PC-3 (cell line): ENCODE measurements around the gene PDPK1. TPM values are rescaled to one million over a fixed set of nuclear protein-coding genes. Genes with fewer than 3 reads are reported as not detected.
"Not testable (repeated sequence)": the region's sequence is repeated elsewhere in the genome, so short reads cannot be mapped to it uniquely, and the experiment has no call there.

Source experiments
- ATAC-seq: fragments of 200-7000 bp; cut with Tn5 transposase; 2 replicates; pipeline ENCODE4 v1.9.1; 2020; ENCODE audit warnings: mild to moderate bottlenecking, moderate library complexity
- BruUV-seq: library from RNA; stranded (reverse); fragments of 400-500 nt; replicated peaks from 2 replicates; lab custom pipeline; 2021; lab: Mats Ljungman, UMichigan
- CTCF ChIA-PET: fragments of 300-600 bp; sonication (Branson Sonifier 250); formaldehyde crosslinking; loops from one replicate; lab custom pipeline; 2022; ENCODE audit warnings: antibody characterized with exemption; lab: Charles Lee
- POLR2A ChIA-PET: fragments of 300-600 bp; sonication (Branson Sonifier 250); formaldehyde crosslinking; loops from one replicate; lab custom pipeline; 2022; ENCODE audit warnings: antibody characterized with exemption; ENCODE audit not compliant: unreplicated experiment; lab: Charles Lee
- DNase-seq: peaks from one replicate; pipeline ENCODE4 v3.0.0-alpha.2; 2015
- H2AFZ ChIP-seq: fragments of 300-600 bp; sonication (generic); 2 replicates; pipeline ENCODE4 v1.6.0; 2016; ENCODE audit warnings: antibody characterized with exemption, low read length
- H3F3A ChIP-seq: fragments of 300-600 bp; sonication (generic); one replicate; pipeline ENCODE4 v1.6.0; 2017; ENCODE audit warnings: antibody characterized with exemption, low read length, control low read depth, mild to moderate bottlenecking; ENCODE audit not compliant: unreplicated experiment
- H3K27ac ChIP-seq: fragments of 300-600 bp; sonication (generic); 2 replicates; pipeline ENCODE4 v1.5.1; 2016; ENCODE audit warnings: mild to moderate bottlenecking, low read length
- H3K27me3 ChIP-seq: fragments of 300-600 bp; sonication (generic); 2 replicates; pipeline ENCODE4 v1.6.1; 2016; ENCODE audit warnings: low read length, mixed read lengths
- H3K36me3 ChIP-seq: fragments of 300-600 bp; sonication (generic); 2 replicates; pipeline ENCODE4 v1.6.1; 2016; ENCODE audit warnings: low read depth, mixed run types, low read length, mixed read lengths
- H3K4me1 ChIP-seq: fragments of 300-600 bp; sonication (generic); 2 replicates; pipeline ENCODE4 v1.5.1; 2016; ENCODE audit warnings: low read length; ENCODE audit not compliant: insufficient read depth
- H3K4me2 ChIP-seq: fragments of 300-600 bp; sonication (generic); 2 replicates; pipeline ENCODE4 v1.6.0; 2016; ENCODE audit warnings: low read length
- H3K4me3 ChIP-seq: fragments of 300-600 bp; sonication (generic); 2 replicates; pipeline ENCODE4 v1.5.1; 2016; ENCODE audit warnings: mild to moderate bottlenecking, low read length, mixed read lengths
- H3K79me2 ChIP-seq: fragments of 300-600 bp; sonication (generic); 2 replicates; pipeline ENCODE4 v1.6.1; 2017; ENCODE audit warnings: low read length, mixed read lengths
- H3K9ac ChIP-seq: fragments of 300-600 bp; sonication (generic); 2 replicates; pipeline ENCODE4 v1.6.0; 2016; ENCODE audit warnings: mild to moderate bottlenecking, low read length
- H3K9me2 ChIP-seq: fragments of 300-600 bp; sonication (generic); replicated peaks from 2 replicates; pipeline ENCODE4 v1.6.1; 2016; ENCODE audit warnings: mixed run types, low read length, mixed read lengths
- H3K9me3 ChIP-seq: fragments of 300-600 bp; sonication (generic); 2 replicates; pipeline ENCODE4 v1.6.1; 2016; ENCODE audit warnings: low read length, mixed read lengths
- H4K20me1 ChIP-seq: fragments of 300-600 bp; sonication (generic); 2 replicates; pipeline ENCODE4 v1.6.1; 2016; ENCODE audit warnings: low read length, mixed read lengths
- EZH2 ChIP-seq: fragments of 300-600 bp; sonication (generic); IDR thresholded peaks from one replicate; pipeline ENCODE4 v1.6.1; 2017; ENCODE audit warnings: antibody characterized with exemption, mild to moderate bottlenecking, low read length; ENCODE audit not compliant: unreplicated experiment
- EZH2phosphoT487 ChIP-seq: fragments of 300-600 bp; sonication (generic); IDR thresholded peaks from 2 replicates; pipeline ENCODE4 v1.6.1; 2018; ENCODE audit warnings: mild to moderate bottlenecking, antibody characterized with exemption, low read length, borderline replicate concordance
- intact Hi-C: fragments of 100-400 bp; cut with micrococcal nuclease; formaldehyde crosslinking; loops from 2 replicates; pipeline ENCODE4 v1.9.0; 2023
- total RNA-seq: library from RNA; depleted of rRNA; stranded (reverse); fragments of >200 nt; gene quantifications from 2 replicates; pipeline ENCODE4 v1.2.3, GENCODE V29; 2014
- TF ChIP-seq, protein P1 (sequence below): fragments of 300-600 bp; sonication (generic); conservative IDR thresholded peaks from 2 replicates; pipeline ENCODE4 v1.5.1; 2017; ENCODE audit warnings: antibody characterized with exemption, low read depth, mild to moderate bottlenecking, low read length

The PDPK1 gene
- total RNA-seq, 1 experiment from 2014 or later: 13.7 TPM

DNA sequence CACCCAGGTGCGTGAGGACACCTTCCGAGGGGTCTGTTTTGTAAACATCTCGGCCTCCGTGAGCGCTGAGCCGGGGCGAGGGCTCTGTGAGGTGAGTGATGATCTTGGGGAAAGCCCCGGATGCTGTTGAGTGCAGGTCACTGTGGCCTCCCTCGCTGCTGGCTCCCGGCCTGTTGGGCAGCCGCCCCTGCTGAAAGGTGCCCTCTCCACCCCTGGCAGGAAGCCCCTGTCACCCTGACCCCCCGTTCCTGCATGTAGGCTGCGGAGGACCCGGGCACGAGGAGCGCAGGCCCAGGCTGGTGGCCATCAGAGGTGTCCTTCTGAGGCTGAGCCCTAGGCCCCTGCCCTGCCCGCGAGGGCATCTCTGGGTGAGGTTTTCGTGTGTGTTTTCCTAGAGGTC is 75.4 kb downstream of the PDPK1 start:
- H2AFZ ChIP-seq, H3K4me3 ChIP-seq, H4K20me1 ChIP-seq, H3F3A ChIP-seq, H3K79me2 ChIP-seq, CTCF ChIA-PET, H3K9me2 ChIP-seq, POLR2A ChIA-PET, DNase-seq, H3K27me3 ChIP-seq, H3K9me3 ChIP-seq, ATAC-seq, H3K36me3 ChIP-seq, H3K27ac ChIP-seq, H3K4me1 ChIP-seq, H3K9ac ChIP-seq, intact Hi-C loops, H3K4me2 ChIP-seq, BruUV-seq: not testable (repeated sequence)

DNA sequence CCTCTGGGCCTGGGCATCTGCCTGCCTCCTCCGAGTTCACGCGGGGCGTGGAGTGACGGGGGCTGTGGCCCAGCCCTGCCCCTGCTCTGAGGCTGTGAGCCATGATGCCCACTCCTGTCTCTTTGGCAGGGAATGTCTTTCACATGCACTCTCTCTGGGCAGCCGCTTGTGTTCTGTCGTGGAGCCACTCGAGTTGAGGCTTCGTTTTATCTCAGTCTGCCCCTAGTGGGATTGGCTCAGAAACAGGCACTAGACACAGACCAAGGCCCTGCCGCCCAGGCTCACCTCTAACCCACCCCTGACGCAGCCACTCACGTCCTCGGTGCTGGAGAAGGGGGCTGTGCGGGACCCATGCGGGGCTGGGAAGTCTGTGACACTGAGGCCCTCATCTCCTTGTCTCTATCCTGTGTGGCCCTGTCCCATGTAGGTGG is 77.0 kb downstream of the PDPK1 start:
- BruUV-seq: no TSS peak
- no peaks in the 10 kb centered on the region for H3K9me2 ChIP-seq
- peaks cover 8% of the 10 kb centered on the region for H3K79me2 ChIP-seq
- ChIA-PET POLR2A (no interaction called here), CTCF (no interaction called here)
- H3K27ac ChIP-seq: no peak overlapping the region
- H3K4me3 ChIP-seq: no peak overlapping the region
- no peaks in the 10 kb centered on the region for H3K4me1 ChIP-seq
- TF ChIP-seq EZH2phosphoT487 (no peak), EZH2 (no peak)
- TF ChIP-seq, protein P1, sequence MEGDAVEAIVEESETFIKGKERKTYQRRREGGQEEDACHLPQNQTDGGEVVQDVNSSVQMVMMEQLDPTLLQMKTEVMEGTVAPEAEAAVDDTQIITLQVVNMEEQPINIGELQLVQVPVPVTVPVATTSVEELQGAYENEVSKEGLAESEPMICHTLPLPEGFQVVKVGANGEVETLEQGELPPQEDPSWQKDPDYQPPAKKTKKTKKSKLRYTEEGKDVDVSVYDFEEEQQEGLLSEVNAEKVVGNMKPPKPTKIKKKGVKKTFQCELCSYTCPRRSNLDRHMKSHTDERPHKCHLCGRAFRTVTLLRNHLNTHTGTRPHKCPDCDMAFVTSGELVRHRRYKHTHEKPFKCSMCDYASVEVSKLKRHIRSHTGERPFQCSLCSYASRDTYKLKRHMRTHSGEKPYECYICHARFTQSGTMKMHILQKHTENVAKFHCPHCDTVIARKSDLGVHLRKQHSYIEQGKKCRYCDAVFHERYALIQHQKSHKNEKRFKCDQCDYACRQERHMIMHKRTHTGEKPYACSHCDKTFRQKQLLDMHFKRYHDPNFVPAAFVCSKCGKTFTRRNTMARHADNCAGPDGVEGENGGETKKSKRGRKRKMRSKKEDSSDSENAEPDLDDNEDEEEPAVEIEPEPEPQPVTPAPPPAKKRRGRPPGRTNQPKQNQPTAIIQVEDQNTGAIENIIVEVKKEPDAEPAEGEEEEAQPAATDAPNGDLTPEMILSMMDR: no peak
- intact Hi-C loops: no loop called here
- no peaks in the 10 kb centered on the region for H3K9me3 ChIP-seq
- no peak for ATAC-seq
- H2AFZ ChIP-seq: no peak overlapping the region
- DNase-seq: no peak
- H3K36me3 ChIP-seq: peaks cover 5% of the 10 kb centered on the region; the same call in 1 of the 2 replicates
- no peak overlapping the region for H3K4me2 ChIP-seq
- H3K27me3 ChIP-seq: no peaks in the 10 kb centered on the region
- no peaks in the 10 kb centered on the region for H3F3A ChIP-seq
- H3K9ac ChIP-seq: no peak overlapping the region
- H4K20me1 ChIP-seq: no peaks in the 10 kb centered on the region

DNA sequence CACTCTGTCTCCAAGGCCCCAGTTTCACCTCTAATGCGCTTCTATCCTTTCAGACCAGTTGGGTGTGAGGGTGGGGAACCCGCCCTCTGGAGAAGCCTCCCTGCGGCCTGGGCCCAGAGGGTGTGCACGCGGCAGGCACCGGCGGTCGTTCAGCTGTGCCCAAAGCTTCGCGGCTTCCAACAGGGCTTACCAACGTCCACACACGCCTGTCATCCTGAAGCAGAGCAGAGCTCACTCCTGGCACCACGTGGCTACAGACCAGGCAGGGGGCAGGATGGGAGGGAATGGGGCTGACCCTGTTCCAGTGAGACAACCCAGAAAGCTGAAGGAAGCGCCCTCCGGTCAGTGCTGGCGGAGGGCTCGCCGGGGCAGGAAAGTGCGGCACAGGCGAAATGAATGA is 81.1 kb downstream of the PDPK1 start:
- intact Hi-C loops, H3K4me1 ChIP-seq, H3K9me2 ChIP-seq, DNase-seq, H3K27me3 ChIP-seq, H3K4me2 ChIP-seq, H3K9me3 ChIP-seq, H3K27ac ChIP-seq, ATAC-seq, H3F3A ChIP-seq, H3K9ac ChIP-seq, H3K36me3 ChIP-seq, H3K79me2 ChIP-seq, H4K20me1 ChIP-seq, BruUV-seq, POLR2A ChIA-PET, H3K4me3 ChIP-seq, H2AFZ ChIP-seq, CTCF ChIA-PET: not testable (repeated sequence)

DNA sequence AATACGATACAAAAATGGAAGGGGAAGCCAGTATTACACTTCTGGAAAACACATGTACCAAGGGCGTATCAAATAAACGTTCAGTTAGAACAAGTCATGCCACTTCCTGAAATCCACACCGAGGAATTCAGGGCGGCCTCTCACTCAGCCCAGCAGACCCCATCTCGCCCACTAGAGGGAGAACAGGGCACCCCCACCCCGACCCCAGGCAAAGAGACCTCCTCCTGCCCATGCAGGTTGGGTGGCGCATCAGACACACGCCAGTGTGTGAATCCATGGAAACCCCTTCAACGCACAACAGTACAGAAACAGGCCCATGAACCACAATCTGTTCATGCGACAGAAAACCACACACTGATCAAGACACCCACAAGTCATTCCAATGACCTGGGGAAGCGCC is 81.8 kb downstream of the PDPK1 start:
- CTCF ChIA-PET, BruUV-seq, H3K4me1 ChIP-seq, intact Hi-C loops, H3K27me3 ChIP-seq, H3K79me2 ChIP-seq, H3K4me3 ChIP-seq, H4K20me1 ChIP-seq, H3K9ac ChIP-seq, DNase-seq, H3K4me2 ChIP-seq, H3K27ac ChIP-seq, H2AFZ ChIP-seq, H3K9me3 ChIP-seq, H3K36me3 ChIP-seq, H3F3A ChIP-seq, ATAC-seq, POLR2A ChIA-PET, H3K9me2 ChIP-seq: not testable (repeated sequence)

DNA sequence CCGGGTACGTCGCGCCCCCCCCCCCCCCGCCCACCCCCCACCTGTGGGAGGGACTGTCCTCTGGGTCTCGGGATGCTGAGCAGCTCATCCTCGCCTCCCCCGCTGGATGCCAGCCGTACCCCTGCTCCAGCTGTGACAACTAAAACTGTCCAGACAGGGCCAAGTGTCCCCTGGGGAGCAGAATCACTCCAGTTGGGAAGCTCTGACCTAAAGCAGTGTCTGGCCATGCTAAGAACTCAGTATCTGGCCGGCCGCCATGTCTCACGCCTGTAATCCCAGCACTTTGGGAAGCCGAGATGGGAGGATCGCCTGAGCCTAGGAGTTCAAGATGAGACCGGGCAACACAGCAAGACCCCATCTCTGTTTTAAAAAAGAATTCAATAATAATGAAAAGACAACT is 83.0 kb downstream of the PDPK1 start:
- CTCF ChIA-PET, intact Hi-C loops, DNase-seq, H3K9me2 ChIP-seq, H2AFZ ChIP-seq, H3K4me1 ChIP-seq, H3K36me3 ChIP-seq, POLR2A ChIA-PET, H3K9me3 ChIP-seq, H3K9ac ChIP-seq, BruUV-seq, H3K79me2 ChIP-seq, H3K4me3 ChIP-seq, H3K4me2 ChIP-seq, H3K27ac ChIP-seq, H3K27me3 ChIP-seq, H4K20me1 ChIP-seq, ATAC-seq, H3F3A ChIP-seq: not testable (repeated sequence)

DNA sequence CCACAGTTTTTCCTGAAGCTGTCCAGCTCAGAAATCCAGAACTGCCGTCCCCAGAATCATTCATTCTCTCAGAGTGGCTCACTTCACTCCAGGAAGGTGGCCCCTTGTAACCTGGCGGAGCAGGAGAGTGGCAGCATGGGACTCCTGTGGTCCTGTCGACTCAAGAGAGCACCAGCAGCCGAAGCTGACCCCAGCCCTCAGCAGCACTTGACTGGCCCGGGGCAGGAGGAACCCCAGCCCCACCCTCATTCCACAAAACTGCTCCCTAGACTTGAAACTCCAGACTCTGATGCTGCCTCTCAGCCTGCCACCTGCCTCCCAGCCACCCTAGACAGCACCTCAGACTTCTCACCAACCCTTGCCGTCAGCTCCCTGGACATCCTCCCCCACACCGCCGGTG is 83.6 kb downstream of the PDPK1 start:
- H3K27ac ChIP-seq, H3K36me3 ChIP-seq, intact Hi-C loops, H3K79me2 ChIP-seq, H3K9ac ChIP-seq, H3K9me3 ChIP-seq, POLR2A ChIA-PET, H3K4me1 ChIP-seq, H3K9me2 ChIP-seq, H3F3A ChIP-seq, DNase-seq, H2AFZ ChIP-seq, H3K4me3 ChIP-seq, H3K4me2 ChIP-seq, BruUV-seq, CTCF ChIA-PET, H4K20me1 ChIP-seq, H3K27me3 ChIP-seq, ATAC-seq: not testable (repeated sequence)
